ENCODE data around the gene AMY1C. TPM values are rescaled to one million over a fixed set of nuclear protein-coding genes. Genes with fewer than 3 reads are reported as not detected.

AMY1C gene
- total and polyA plus RNA-seq, 11 donors, result not detected

- no peak for TF ChIP-seq POLR2A (IDR thresholded peaks at IDR 0.05)
- no peak for TF ChIP-seq CTCF (IDR thresholded peaks at IDR 0.05)
- Histone ChIP-seq H3K4me3 (no peak overlapping the region), H3K4me1 (no peaks in the 10 kb centered on the region), H3K36me3 (no peaks in the 10 kb centered on the region), H3K9me3 (no peaks in the 10 kb centered on the region), H3K27me3 (no peaks in the 10 kb centered on the region), H3K27ac (no peak overlapping the region)
- no peak for DNase-seq
- no peak for ATAC-seq
- intact Hi-C loops (cut with DNase I), result no loop called here
- 76 to 91% (median 86%) methylated on average over 2 of the region's 2 CpGs for WGBS, 4 donors
Observed at GRCh38 chr1:103790172-103790571, 40.5 kb downstream of the AMY1C start.

Other genes starting within 250 kb of the AMY1C start
- gene RNPC3, start 224.2 kb upstream of the AMY1C start, total RNA-seq, result 10 to 100 TPM in 8 of 9 donors, 1 to 10 TPM in 1; 9.5 to 30.9 (median 16.9) TPM
- 10 to 100 TPM in 1 of 2 donors, 1 to 10 TPM in 1; 8.6 to 12.4 TPM for gene RNPC3, start 224.2 kb upstream of the AMY1C start, polyA plus RNA-seq
- gene AMY2B, start 178.3 kb upstream of the AMY1C start, total RNA-seq, result 10 to 100 TPM; 13.5 to 33.4 (median 22.6) TPM
- gene AMY2B, start 178.3 kb upstream of the AMY1C start, polyA plus RNA-seq, result 10 to 100 TPM in 1 of 2 donors, 1 to 10 TPM in 1; 4.4 to 28.5 TPM
- 1 to 10 TPM in 2 of 9 donors, under 1 TPM in 1, not detected in 6; 0.35 to 1.9 (median 1.1) TPM for gene AMY2A, start 132.5 kb upstream of the AMY1C start, total RNA-seq
- gene AMY2A, start 132.5 kb upstream of the AMY1C start, polyA plus RNA-seq, result under 1 TPM in 1 of 2 donors, not detected in 1; 0.21 TPM
- gene AMY1A, start 94.1 kb upstream of the AMY1C start, total RNA-seq, result not detected
- not detected for gene AMY1A, start 94.1 kb upstream of the AMY1C start, polyA plus RNA-seq
- gene AMY1B, start 53.7 kb upstream of the AMY1C start, total RNA-seq, result not detected
- not detected for gene AMY1B, start 53.7 kb upstream of the AMY1C start, polyA plus RNA-seq